ENCODE data around the gene PRRX2.
"Not testable (repeated sequence)": the region's sequence is repeated elsewhere in the genome, so short reads cannot be mapped to it uniquely, and the experiment has no call there.

The PRRX2 gene

GRCh38 chr9:129737479-129738274 is 72.2 kb downstream of the PRRX2 start:
- peak; percentile 53 for DNase-seq

GRCh38 chr9:129739432-129739831 is 74.0 kb downstream of the PRRX2 start:
- no peak for DNase-seq

- DNase-seq: no peak
Measured at GRCh38 chr9:129740174-129740573, 74.7 kb downstream of the PRRX2 start.

GRCh38 chr9:129740666-129741464 is 75.4 kb downstream of the PRRX2 start:
- no peak for DNase-seq

GRCh38 chr9:129745200-129745599 is 79.8 kb downstream of the PRRX2 start:
- DNase-seq: no peak

- no peak for DNase-seq
Measured at GRCh38 chr9:129746092-129746777, 80.8 kb downstream of the PRRX2 start.

- DNase-seq: no peak
Measured at GRCh38 chr9:129748249-129748648, 82.8 kb downstream of the PRRX2 start.

- DNase-seq: not testable (repeated sequence)
Measured at GRCh38 chr9:129749052-129749451, 83.6 kb downstream of the PRRX2 start.

GRCh38 chr9:129749575-129749974 is 84.1 kb downstream of the PRRX2 start:
- DNase-seq: no peak

GRCh38 chr9:129750013-129750638 is 84.7 kb downstream of the PRRX2 start:
- no peak for DNase-seq

GRCh38 chr9:129751841-129752801 is 86.7 kb downstream of the PRRX2 start:
- no peak for DNase-seq

GRCh38 chr9:129752900-129753729 is 87.7 kb downstream of the PRRX2 start, which contains the start of gene PTGES:
PTGES (minus strand) TSS chr9:129753042; CDS start chr9:129753012, 30 bp downstream.
- no peak for DNase-seq

GRCh38 chr9:129755151-129755550 is 89.7 kb downstream of the PRRX2 start:
- no peak for DNase-seq

- no peak for DNase-seq
Measured at GRCh38 chr9:129756191-129756590, 90.7 kb downstream of the PRRX2 start.

GRCh38 chr9:129757045-129757444 is 91.6 kb downstream of the PRRX2 start:
- no peak for DNase-seq

GRCh38 chr9:129759319-129759718 is 93.9 kb downstream of the PRRX2 start:
- DNase-seq: no peak

GRCh38 chr9:129759804-129760502 is 94.5 kb downstream of the PRRX2 start:
- no peak for DNase-seq

GRCh38 chr9:129760784-129761183 is 95.3 kb downstream of the PRRX2 start:
- DNase-seq: not testable (repeated sequence)

GRCh38 chr9:129761293-129761900 is 96.0 kb downstream of the PRRX2 start:
- DNase-seq: no peak

Measured in NCI-H1092 (cell line).